HL-60/S4 treated with phorbol 12-myristate 13-acetate at 8.2 ng/mL for 4 days and 3 days (cell line): ENCODE data around the gene ODAD3.

Source experiments
- in situ Hi-C: fragments of 300-500 bp; cut with MboI; formaldehyde crosslinking; loops from 2 replicates; pipeline ENCODE4 v1.15.0; 2022; ENCODE audit warnings: low sequenced_read_pairs

Gene ODAD3

DNA sequence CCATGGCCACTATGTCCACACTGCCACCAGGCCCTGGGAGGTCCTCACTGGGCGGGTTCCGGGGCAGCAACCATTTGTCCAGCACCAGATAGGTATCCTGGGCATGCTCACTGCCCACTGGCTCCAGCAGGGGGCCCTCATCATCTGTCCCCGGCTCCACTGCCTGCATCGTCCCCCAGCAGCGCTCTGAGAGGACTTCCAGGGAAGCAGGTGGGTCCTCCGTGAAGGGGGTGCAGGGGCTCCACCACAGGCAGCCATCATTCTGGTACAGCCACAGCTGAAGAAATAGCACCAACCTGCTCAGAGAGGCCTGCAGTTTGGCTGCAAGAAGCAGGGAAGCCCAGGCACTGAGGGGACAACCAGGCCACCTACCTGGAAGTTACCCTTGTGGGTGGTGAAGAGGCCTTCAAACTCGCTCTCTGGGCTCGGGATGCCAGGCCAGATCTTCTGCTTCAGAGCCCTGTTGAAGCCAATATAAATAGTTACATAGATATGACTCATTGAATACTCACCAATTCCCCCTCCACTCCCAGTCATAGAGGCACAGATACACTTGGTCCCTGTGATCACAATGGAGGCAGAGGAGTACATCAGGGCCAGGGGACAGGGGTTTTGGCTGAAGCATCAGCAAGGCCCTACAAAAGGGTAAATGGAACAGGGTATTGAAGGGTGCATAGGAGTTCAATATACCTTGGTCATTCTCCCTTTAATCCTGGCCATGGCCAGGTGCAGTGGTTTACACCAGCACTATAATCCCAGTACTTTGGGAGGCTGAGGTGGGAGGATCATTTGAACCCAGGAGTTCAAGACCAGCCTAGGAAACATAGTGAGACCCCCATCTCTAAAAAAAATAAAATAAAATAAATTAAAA, 56.4 kb downstream of the ODAD3 start:
- in situ Hi-C loops = no loop called here

DNA sequence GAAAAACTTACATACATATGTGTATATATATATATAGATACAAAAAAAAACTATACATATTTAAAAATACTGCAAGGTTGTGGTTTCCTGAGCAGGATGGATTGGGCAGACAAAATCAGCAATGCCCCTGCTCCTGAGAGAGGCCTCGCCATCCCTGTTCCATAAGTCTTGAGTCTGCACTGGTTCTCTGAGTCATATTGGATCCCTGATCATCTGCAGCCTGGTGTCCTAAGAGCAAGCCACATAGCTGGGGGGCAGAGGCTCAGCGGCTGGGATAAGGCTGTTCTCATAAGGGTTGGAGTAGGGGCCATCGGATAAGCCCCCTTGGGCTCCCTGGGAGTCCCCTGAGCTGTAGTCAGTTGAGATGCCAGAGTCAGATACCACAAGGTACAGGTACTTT, 57.2 kb downstream of the ODAD3 start:
- in situ Hi-C loops = no loop called here

DNA sequence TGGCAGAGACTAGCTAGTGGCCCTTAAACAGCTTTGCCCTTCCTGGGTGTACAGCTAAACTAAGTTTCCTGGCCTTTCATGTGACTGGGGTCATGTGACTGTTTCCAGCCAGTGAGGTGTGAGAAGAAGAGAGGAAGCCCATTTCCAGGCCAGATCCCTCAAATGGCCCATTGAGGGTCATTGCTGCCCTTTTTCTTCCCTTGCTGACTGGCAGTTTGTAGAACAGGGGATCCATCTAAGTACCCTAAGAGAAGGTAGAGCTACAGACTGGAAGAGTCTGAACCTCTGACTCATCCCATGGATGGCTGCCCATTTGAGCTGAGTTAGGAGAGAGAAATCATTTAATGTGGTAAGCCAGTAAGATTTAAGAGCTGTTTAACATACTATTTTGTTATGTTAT, 57.7 kb downstream of the ODAD3 start:
- in situ Hi-C loops = no loop called here

DNA sequence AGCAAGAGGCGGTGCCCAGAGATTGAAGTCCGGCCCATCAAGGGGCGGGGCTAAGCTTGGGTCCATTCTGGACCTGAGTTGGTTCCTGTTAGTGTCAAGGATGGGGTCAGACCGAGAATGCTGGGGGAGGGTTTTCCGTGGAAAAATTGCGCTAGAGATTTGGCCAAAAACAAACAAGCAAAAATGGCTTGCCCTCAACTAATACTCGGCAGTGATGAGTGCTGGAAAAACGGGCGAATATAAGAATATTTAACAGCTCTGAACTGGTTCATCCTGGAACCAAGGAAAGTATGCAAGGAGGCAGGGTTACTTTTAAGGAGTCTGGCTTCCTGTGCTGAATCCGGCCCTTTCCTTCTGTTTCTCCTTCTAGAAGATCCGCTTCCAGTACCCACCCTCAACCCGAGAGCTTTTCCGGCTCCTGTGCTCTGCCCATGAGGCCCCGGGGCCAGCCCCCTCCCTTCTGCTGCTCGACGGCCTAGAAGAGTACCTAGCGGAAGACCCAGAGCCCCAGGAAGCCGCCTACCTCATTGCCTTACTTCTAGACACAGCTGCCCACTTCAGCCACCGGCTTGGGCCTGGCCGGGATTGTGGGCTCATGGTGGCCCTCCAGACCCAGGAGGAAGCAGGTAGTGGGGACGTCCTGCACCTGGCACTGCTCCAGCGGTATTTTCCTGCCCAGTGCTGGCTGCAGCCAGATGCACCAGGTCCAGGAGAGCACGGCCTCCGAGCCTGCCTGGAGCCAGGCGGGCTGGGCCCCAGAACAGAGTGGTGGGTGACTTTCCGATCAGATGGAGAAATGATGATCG, 59.6 kb downstream of the ODAD3 start:
- in situ Hi-C loops = no loop called here

DNA sequence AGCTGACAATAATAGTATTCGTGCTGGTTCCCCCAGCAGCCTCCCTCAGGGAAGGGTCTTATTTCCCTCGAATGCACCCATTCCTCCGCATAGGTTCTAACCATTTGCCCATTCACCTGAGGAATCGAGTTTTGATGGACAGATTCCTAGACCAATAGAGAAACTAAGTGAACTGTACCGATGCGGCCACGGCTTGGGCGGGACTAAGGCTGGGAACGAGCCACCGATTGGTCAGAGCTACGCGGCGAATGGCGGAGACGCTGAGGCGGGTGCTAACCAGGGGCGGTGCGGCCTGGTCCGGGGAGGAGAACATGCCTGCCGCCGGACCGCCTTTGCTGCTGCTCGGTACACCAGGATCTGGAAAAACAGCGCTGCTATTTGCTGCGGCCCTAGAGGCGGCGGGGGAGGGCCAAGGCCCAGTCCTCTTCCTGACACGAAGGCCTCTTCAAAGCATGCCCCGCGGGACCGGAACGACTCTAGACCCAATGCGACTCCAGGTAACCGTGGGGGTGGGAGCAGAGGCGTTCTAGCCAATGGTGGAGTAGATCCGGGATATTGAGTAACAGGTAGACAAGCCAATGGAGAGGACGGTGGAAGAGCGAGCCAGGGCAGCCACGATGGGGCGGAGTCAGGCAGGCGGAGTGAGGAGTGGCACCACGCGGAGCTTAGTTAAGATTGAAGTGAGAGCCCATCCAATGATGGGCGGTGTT, 60.3 kb downstream of the ODAD3 start, which contains the start of gene SWSAP1:
TSS of gene SWSAP1 (plus strand) at position 234 of the 710 bp plus-strand sequence. CDS start at position 249, 15 bp downstream.
- in situ Hi-C loops = no loop called here

DNA sequence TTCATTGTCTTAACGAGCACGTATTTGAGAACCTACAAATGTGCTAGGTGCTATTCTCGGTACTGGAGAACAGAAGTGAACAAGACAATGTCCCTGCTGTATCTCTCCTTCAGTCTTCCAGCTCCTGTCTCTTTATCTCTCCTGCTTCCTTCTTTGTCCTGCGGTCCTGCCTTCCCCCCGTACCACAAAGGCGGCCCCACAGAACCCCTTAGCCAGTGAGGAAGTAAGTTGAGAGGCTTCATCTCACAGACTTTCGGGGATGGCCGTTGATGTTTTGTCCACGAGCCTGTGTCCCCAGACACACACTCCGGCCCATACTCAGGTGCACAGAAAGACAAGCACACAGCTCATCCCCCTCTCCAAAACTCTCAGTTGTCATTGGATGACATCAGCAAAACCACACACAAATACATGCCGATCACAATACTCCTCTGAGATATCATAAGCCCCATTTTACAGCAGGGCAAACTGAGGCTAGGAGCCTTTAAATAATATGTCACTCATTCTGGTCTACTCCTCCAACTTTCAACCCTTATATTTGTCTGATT, 61.0 kb downstream of the ODAD3 start:
- in situ Hi-C loops = no loop called here

DNA sequence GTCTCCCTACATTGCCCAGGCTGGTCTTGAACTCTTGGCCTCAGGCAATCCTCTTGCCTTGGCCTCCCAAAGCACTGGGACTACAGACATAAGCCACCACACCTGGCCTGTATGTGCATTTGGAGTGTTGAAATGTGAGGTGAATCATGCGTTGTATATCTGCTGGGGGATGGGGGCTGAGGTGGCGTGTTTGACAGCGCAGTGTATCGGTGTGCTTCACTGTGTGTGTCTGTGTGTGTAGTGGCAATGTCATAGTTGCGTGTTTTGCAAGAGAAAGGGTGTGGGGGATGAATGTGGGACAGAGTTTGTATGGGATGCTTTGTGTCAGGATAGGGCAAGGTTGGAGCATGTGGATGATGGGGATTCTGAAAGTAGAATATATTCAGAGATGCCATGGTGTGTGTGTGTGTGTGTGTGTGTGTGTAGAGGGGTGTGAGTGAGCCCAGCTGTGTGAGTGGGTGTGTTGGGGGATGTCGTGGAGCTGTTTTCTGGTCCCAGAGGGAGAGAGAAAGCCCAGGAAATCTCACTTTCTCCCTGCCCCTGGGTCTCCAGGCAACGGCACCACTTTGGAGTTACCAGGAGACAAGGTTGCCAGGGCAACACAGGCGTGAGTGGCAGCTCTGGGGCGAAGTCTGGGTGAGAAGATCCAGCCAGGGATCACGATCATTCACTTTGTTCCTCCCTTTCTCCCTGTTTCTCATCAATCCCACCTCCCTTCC, 61.6 kb downstream of the ODAD3 start:
- in situ Hi-C loops = no loop called here

DNA sequence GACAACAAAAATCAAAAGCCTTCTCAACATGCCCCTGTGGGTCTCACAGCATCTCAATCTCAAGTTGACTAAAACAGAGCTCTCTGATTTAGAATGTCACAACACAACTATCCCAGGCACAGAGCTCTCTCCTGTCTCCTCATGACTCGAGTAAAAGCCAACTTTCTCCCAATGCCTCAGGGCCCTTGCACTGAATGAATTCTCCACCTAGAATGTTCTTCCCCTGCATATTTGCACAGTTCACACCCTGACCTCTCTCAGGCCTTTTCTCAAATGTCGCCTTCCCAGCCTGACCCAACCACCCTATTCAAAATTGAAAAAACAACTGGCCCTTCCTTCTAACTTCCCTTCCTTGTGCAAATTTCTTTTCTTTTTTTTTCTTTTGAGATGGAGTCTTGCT, 64.2 kb downstream of the ODAD3 start:
- in situ Hi-C loops = no loop called here
